GM10266 (cell line): Measurements from ENCODE around the gene HK3.

ENCODE experiments used
- DNase-seq: peaks from one replicate; pipeline ENCODE4 v3.0.0; 2012; ENCODE audit errors: extremely low spot score
- TF ChIP-seq, protein P1 (sequence below): IDR thresholded peaks from 2 replicates; pipeline ENCODE4 v1.5.1; 2012; ENCODE audit warnings: mild to moderate bottlenecking, low read depth; ENCODE audit not compliant: control insufficient read depth, insufficient read depth; ENCODE audit errors: missing control alignments

HK3 gene

GRCh38 chr5:176935017-176935416 lies 35.9 kb upstream of the HK3 start:
- DNase-seq = no peak
- TF ChIP-seq, protein P1, sequence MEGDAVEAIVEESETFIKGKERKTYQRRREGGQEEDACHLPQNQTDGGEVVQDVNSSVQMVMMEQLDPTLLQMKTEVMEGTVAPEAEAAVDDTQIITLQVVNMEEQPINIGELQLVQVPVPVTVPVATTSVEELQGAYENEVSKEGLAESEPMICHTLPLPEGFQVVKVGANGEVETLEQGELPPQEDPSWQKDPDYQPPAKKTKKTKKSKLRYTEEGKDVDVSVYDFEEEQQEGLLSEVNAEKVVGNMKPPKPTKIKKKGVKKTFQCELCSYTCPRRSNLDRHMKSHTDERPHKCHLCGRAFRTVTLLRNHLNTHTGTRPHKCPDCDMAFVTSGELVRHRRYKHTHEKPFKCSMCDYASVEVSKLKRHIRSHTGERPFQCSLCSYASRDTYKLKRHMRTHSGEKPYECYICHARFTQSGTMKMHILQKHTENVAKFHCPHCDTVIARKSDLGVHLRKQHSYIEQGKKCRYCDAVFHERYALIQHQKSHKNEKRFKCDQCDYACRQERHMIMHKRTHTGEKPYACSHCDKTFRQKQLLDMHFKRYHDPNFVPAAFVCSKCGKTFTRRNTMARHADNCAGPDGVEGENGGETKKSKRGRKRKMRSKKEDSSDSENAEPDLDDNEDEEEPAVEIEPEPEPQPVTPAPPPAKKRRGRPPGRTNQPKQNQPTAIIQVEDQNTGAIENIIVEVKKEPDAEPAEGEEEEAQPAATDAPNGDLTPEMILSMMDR = no peak

GRCh38 chr5:176934309-176934930 lies 35.3 kb upstream of the HK3 start:
- no peak for DNase-seq
- TF ChIP-seq, protein P1 = no peak

DNA sequence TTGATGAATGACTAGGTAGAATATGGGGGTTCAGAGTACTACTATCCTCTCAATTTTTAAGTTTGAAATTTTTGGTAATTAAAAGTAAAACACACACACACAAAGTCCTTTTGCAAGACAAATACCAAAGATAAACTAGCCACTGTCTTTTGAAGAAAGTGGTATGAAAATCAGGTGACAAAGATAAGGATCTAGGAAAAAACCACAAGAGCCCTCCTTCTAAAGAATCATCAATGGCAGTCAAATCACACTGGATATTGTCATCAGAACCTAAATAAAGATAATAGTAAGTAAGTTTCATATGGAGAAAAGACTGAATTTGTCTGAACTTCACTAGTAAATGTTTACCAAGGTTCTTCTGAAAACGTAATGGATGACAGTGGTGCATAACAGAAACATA lies 30.5 kb upstream of the HK3 start:
- TF ChIP-seq, protein P1 = no peak
- no peak for DNase-seq

DNA sequence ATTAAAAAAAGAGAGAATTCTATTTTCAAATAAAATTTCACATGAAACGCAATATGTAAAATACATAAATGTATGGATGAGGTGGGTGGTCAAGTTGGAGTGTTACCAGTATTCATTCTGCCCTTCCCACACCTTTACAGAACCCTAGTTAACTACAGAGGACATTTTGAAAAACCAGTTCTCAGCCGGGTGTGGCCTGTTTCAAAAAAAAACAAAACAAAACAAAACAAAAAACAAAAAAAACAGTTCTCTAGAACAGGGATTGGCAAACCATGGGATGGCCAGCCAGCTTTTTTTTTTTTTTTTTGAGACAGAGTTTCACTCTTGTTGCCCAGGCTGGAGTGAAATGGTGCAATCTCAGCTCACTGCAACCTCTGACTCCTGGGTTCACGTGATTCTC lies 28.4 kb upstream of the HK3 start:
- TF ChIP-seq, protein P1 = no peak
- no peak for DNase-seq

GRCh38 chr5:176922817-176923216 lies 23.7 kb upstream of the HK3 start:
- TF ChIP-seq, protein P1 = no peak

DNA sequence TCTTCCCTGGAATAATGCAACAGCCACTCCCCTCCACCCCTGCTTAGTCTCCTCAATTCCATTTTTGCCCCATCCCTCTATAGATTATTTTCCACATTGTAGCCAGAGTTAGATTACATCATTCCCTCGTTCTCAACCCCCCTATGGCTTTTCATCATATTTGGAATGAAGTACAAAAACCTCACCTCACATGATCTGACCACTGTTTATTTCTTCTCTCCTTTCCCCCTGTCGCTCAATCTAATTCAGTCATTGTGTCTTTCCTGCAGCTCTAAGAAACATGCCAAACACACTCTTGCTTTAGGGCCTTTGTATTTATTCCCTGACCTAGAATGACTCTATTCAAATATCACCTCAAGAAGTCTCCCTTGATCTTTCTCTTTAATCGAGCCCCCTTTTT lies 22.6 kb upstream of the HK3 start:
- TF ChIP-seq, protein P1 = no peak
- no peak for DNase-seq

More at GRCh38 chr5:176922817-176923216, 23.7 kb upstream of the HK3 start:
- no peak for DNase-seq

GRCh38 chr5:176918613-176919012 lies 19.5 kb upstream of the HK3 start:
- TF ChIP-seq, protein P1 = no peak
- DNase-seq = no peak
